Keratinocyte (primary cell): Measurements from ENCODE around the gene ACO2. TPM values are rescaled to one million over a fixed set of nuclear protein-coding genes. Genes with fewer than 3 reads are reported as not detected.
A peak's percentile ranks its signal among the peaks of the same experiment; 100 is the strongest.

Experiments used
- DNase-seq: peaks from one replicate; pipeline ENCODE4 v3.0.0-alpha.2; 2011; ENCODE audit warnings: low read depth, missing footprints, low spot score
- FAIRE-seq: peaks from 2 replicates; lab custom pipeline; 2011; peaks lifted over from hg19 to GRCh38; lab: Jason Lieb, UNC
- H2AFZ ChIP-seq: 2 replicates; pipeline ENCODE4 v1.6.0; 2012; ENCODE audit warnings: low read length, control low read depth, inconsistent platforms; ENCODE audit not compliant: control insufficient read depth
- H3K27ac ChIP-seq: 2 replicates; pipeline ENCODE4 v1.5.1; 2011; ENCODE audit warnings: low read length; ENCODE audit not compliant: control insufficient read depth, insufficient read depth
- H3K27me3 ChIP-seq: 3 replicates; pipeline ENCODE4 v1.6.0; 2011; ENCODE audit warnings: low read length; ENCODE audit not compliant: control insufficient read depth, insufficient read depth; ENCODE audit errors: extremely low read depth
- H3K36me3 ChIP-seq, 2 experiments: 2 replicates in 1 of 2; 3 replicates in 1 of 2; pipeline ENCODE4 v1.5.1; 2011; ENCODE audit warnings: low read length in 2 of 2, mild to moderate bottlenecking in 1 of 2; ENCODE audit not compliant: control insufficient read depth in 2 of 2, insufficient read depth in 2 of 2; ENCODE audit errors: extremely low read depth in 1 of 2
- H3K4me1 ChIP-seq: 3 replicates; pipeline ENCODE4 v1.5.1; 2011; ENCODE audit warnings: low read length; ENCODE audit not compliant: control insufficient read depth, insufficient read depth; ENCODE audit errors: extremely low read depth
- H3K4me2 ChIP-seq: 3 replicates; pipeline ENCODE4 v1.6.0; 2011; ENCODE audit warnings: low read depth, low read length; ENCODE audit not compliant: control insufficient read depth, insufficient read depth; ENCODE audit errors: extremely low read depth
- H3K4me3 ChIP-seq, 3 experiments: fragments of 200-600 bp in 1 of 3; sonication (generic) in 1 of 3; 2 replicates in 2 of 3; 3 replicates in 1 of 3; pipeline ENCODE4 v1.5.1; 2011 to 2016; ENCODE audit warnings: low read length in 3 of 3, mild to moderate bottlenecking in 3 of 3, control low read depth in 2 of 3, inconsistent platforms in 1 of 3, low read depth in 1 of 3, mixed read lengths in 1 of 3, mixed run types in 1 of 3, moderate library complexity in 1 of 3; ENCODE audit not compliant: control insufficient read depth in 2 of 3, insufficient read depth in 2 of 3; ENCODE audit errors: extremely low read depth in 1 of 3
- H3K79me2 ChIP-seq: 2 replicates; pipeline ENCODE4 v1.6.0; 2012; ENCODE audit warnings: low read length; ENCODE audit not compliant: control insufficient read depth, insufficient read depth
- H3K9ac ChIP-seq: 3 replicates; pipeline ENCODE4 v1.6.0; 2011; ENCODE audit warnings: low read length; ENCODE audit not compliant: control insufficient read depth, insufficient read depth; ENCODE audit errors: extremely low read depth
- H3K9me1 ChIP-seq: 3 replicates; pipeline ENCODE4 v1.6.0; 2011; ENCODE audit warnings: low read length; ENCODE audit not compliant: control insufficient read depth, insufficient read depth; ENCODE audit errors: extremely low read depth
- H3K9me3 ChIP-seq: 2 replicates; pipeline ENCODE4 v1.5.1; 2012; ENCODE audit warnings: low read depth, low read length; ENCODE audit not compliant: control insufficient read depth
- H4K20me1 ChIP-seq: 3 replicates; pipeline ENCODE4 v1.6.0; 2011; ENCODE audit warnings: low read length; ENCODE audit not compliant: control insufficient read depth, insufficient read depth; ENCODE audit errors: extremely low read depth
- CTCF ChIP-seq, 3 experiments: IDR thresholded peaks in 1 of 3; conservative IDR thresholded peaks in 1 of 3; optimal IDR thresholded peaks in 1 of 3; 2 replicates in 2 of 3; 3 replicates in 1 of 3; pipeline versions ENCODE3 to v1.5.1; 2011; ENCODE audit warnings: low read length in 3 of 3, mild to moderate bottlenecking in 3 of 3, moderate library complexity in 2 of 3, control low read depth in 1 of 3, inconsistent platforms in 1 of 3; ENCODE audit not compliant: insufficient read depth in 2 of 3; ENCODE audit errors: extremely low read depth in 1 of 3
- EZH2 ChIP-seq: IDR thresholded peaks from one replicate; pipeline ENCODE4 v1.6.1; 2012; ENCODE audit warnings: inconsistent platforms, mild to moderate bottlenecking, low read length, moderate library complexity
- dilution Hi-C: fragments of 300-500 bp; cut with MboI; formaldehyde crosslinking; loops from one replicate; pipeline ENCODE4 v1.7.0; 2020; ENCODE audit warnings: low sequenced_read_pairs; ENCODE audit not compliant: extremely low pct_ligation_motif_present
- polyA plus RNA-seq, 5 experiments: library from polyadenylated mRNA; depleted of rRNA in 3 of 5; stranded (reverse) in 3 of 5; stranded (forward) in 1 of 5; unstranded in 1 of 5; fragments of >200 nt; gene quantifications; 1 replicate in 1 of 5; 2 replicates in 3 of 5; 3 replicates in 1 of 5; pipeline versions ENCODE4 v1.2.1 to v1.2.3, GENCODE V29; 2011 to 2012; ENCODE audit warnings: missing spikeins in 2 of 5, low read depth in 1 of 5, low replicate concordance in 1 of 5

The ACO2 gene
- polyA plus RNA-seq, 1 donor (not counting 4 experiments of a cell fraction or from before 2014, with no cell fraction given) = 37.2 TPM

- no peaks in the 10 kb centered on the region for H3K27me3 ChIP-seq
- H3K79me2 ChIP-seq = peaks cover 40% of the 10 kb centered on the region
- peak overlapping the region; percentile 96 for H3K9ac ChIP-seq
- H3K9me1 ChIP-seq = no peaks in the 10 kb centered on the region
- H3K4me2 ChIP-seq = peak overlapping the region; percentile 83
- dilution Hi-C loops = no loop called here
- no peak for TF ChIP-seq EZH2
- no peak for TF ChIP-seq CTCF (optimal IDR thresholded peaks at IDR 0.05 in 1 of 3, IDR thresholded peaks at IDR 0.05 in 1 of 3, conservative IDR thresholded peaks at IDR 0.05 in 1 of 3; ENCODE audit: extremely low read depth in 1 of 3, insufficient read depth in 2 of 3, low read length in 3 of 3)
- peak overlapping the region; percentile 95 for H3K27ac ChIP-seq
- FAIRE-seq (no peak), DNase-seq (no peak)
- H3K9me3 ChIP-seq = no peaks in the 10 kb centered on the region
- H3K36me3 ChIP-seq = peaks cover 4 to 10% of the 10 kb centered on the region in 2 experiments
- H2AFZ ChIP-seq = peak overlapping the region; percentile 60
- H3K4me1 ChIP-seq = peaks cover 15% of the 10 kb centered on the region
- H3K4me3 ChIP-seq = peak overlapping the region; percentile 71 to 100 (median 97)
- peaks cover 2% of the 10 kb centered on the region for H4K20me1 ChIP-seq
Observed at GRCh38 chr22:41447435-41448188, 21.3 kb upstream of the ACO2 start.

- Histone ChIP-seq H3K79me2 (peaks cover 33% of the 10 kb centered on the region), H2AFZ (peak overlapping the region; percentile 64), H3K4me2 (peak overlapping the region; percentile 83), H3K9ac (peak overlapping the region; percentile 96), H3K9me3 (no peaks in the 10 kb centered on the region), H3K4me1 (peaks cover 15% of the 10 kb centered on the region), H3K9me1 (no peaks in the 10 kb centered on the region), H4K20me1 (peaks cover 2% of the 10 kb centered on the region), H3K36me3 (peaks cover 1 to 5% of the 10 kb centered on the region in 2 experiments), H3K27me3 (no peaks in the 10 kb centered on the region), H3K27ac (peak overlapping the region; percentile 95), H3K4me3 (peak overlapping the region; percentile 71 to 100 (median 97))
- FAIRE-seq = peak; percentile 98
- peak; percentile 90 for DNase-seq
- TF ChIP-seq EZH2 (no peak), CTCF (optimal IDR thresholded peaks at IDR 0.05 in 1 of 3, IDR thresholded peaks at IDR 0.05 in 1 of 3, conservative IDR thresholded peaks at IDR 0.05 in 1 of 3; ENCODE audit: extremely low read depth in 1 of 3, insufficient read depth in 2 of 3, low read length in 3 of 3) (no peak)
- dilution Hi-C loops = no loop called here
Observed at GRCh38 chr22:41448189-41448808, 20.6 kb upstream of the ACO2 start.
